Erythroblast (primary cell): ENCODE results near the gene SH3D21.

Experiments used
- GATA1 ChIP-seq: IDR thresholded peaks from 2 replicates; pipeline ENCODE4 v1.6.1; 2011; ENCODE audit warnings: low read depth, mild to moderate bottlenecking, control low read depth, low read length, moderate library complexity
- POLR2A ChIP-seq: IDR thresholded peaks from 2 replicates; pipeline ENCODE4 v1.6.1; 2011; ENCODE audit warnings: mild to moderate bottlenecking, low read length

- TF ChIP-seq POLR2A (no peak), GATA1 (no peak)
Observed at GRCh38 chr1:36328713-36329112, 22.5 kb downstream of the SH3D21 start.
